KMS-11 (cell line): Measurements from ENCODE around the gene VAV2.

Source experiments
- H2AFZ ChIP-seq: fragments of 200-600 bp; sonication (generic); 2 replicates; pipeline ENCODE4 v1.6.1; 2016; ENCODE audit warnings: antibody characterized with exemption, mixed run types, low read depth
- H3K27ac ChIP-seq: fragments of 200-600 bp; sonication (generic); 2 replicates; pipeline ENCODE4 v1.6.1; 2016; ENCODE audit warnings: mild to moderate bottlenecking, mixed run types
- H3K27me3 ChIP-seq: fragments of 200-600 bp; sonication (generic); 2 replicates; pipeline ENCODE4 v1.6.1; 2017; ENCODE audit warnings: mild to moderate bottlenecking, low read depth, mixed run types, moderate library complexity; ENCODE audit not compliant: insufficient read depth
- H3K36me3 ChIP-seq: fragments of 200-600 bp; sonication (generic); 2 replicates; pipeline ENCODE4 v1.6.1; 2017; ENCODE audit warnings: mild to moderate bottlenecking, mixed run types; ENCODE audit not compliant: insufficient read depth
- H3K4me1 ChIP-seq: fragments of 200-600 bp; sonication (generic); 2 replicates; pipeline ENCODE4 v1.6.1; 2016; ENCODE audit warnings: mild to moderate bottlenecking, low read depth, mixed run types; ENCODE audit not compliant: poor library complexity, severe bottlenecking
- H3K4me2 ChIP-seq: fragments of 200-600 bp; sonication (generic); 2 replicates; pipeline ENCODE4 v1.7.0; 2016; ENCODE audit warnings: mild to moderate bottlenecking, mixed run types
- H3K4me3 ChIP-seq: fragments of 200-600 bp; sonication (generic); IDR thresholded peaks from 2 replicates; pipeline ENCODE4 v1.6.1; 2017; ENCODE audit warnings: low read depth, low read length, mixed read lengths; ENCODE audit not compliant: insufficient read depth
- H3K79me2 ChIP-seq: fragments of 200-600 bp; sonication (generic); 2 replicates; pipeline ENCODE4 v1.6.1; 2016; ENCODE audit warnings: low read depth, mixed run types; ENCODE audit not compliant: insufficient read depth
- H3K9ac ChIP-seq: fragments of 200-600 bp; sonication (generic); 2 replicates; pipeline ENCODE4 v1.6.1; 2016; ENCODE audit warnings: mild to moderate bottlenecking, mixed run types
- H4K20me1 ChIP-seq: fragments of 200-600 bp; sonication (generic); 2 replicates; pipeline ENCODE4 v1.6.1; 2016; ENCODE audit warnings: mild to moderate bottlenecking, mixed run types; ENCODE audit not compliant: insufficient read depth
- TF ChIP-seq, protein P1 (sequence below): fragments of 200-600 bp; sonication (generic); conservative IDR thresholded peaks from 2 replicates; pipeline ENCODE4 v1.6.1; 2017; ENCODE audit warnings: low read depth, mild to moderate bottlenecking, antibody characterized with exemption, low read length, moderate library complexity, mixed read lengths

VAV2 gene

GRCh38 chr9:133854048-133854447 is 138.1 kb downstream of the VAV2 start:
- Histone ChIP-seq H3K27ac (no peak overlapping the region), H3K36me3 (no peaks in the 10 kb centered on the region), H3K4me1 (no peaks in the 10 kb centered on the region), H3K4me3 (no peak overlapping the region), H3K9ac (no peak overlapping the region), H4K20me1 (no peaks in the 10 kb centered on the region), H3K27me3 (no peaks in the 10 kb centered on the region), H3K4me2 (no peak overlapping the region), H2AFZ (no peak overlapping the region), H3K79me2 (no peaks in the 10 kb centered on the region)
- TF ChIP-seq, protein P1, sequence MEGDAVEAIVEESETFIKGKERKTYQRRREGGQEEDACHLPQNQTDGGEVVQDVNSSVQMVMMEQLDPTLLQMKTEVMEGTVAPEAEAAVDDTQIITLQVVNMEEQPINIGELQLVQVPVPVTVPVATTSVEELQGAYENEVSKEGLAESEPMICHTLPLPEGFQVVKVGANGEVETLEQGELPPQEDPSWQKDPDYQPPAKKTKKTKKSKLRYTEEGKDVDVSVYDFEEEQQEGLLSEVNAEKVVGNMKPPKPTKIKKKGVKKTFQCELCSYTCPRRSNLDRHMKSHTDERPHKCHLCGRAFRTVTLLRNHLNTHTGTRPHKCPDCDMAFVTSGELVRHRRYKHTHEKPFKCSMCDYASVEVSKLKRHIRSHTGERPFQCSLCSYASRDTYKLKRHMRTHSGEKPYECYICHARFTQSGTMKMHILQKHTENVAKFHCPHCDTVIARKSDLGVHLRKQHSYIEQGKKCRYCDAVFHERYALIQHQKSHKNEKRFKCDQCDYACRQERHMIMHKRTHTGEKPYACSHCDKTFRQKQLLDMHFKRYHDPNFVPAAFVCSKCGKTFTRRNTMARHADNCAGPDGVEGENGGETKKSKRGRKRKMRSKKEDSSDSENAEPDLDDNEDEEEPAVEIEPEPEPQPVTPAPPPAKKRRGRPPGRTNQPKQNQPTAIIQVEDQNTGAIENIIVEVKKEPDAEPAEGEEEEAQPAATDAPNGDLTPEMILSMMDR, result no peak

- no peaks in the 10 kb centered on the region for H4K20me1 ChIP-seq
- no peaks in the 10 kb centered on the region for H3K4me1 ChIP-seq
Observed at GRCh38 chr9:133853331-133853730, 138.8 kb downstream of the VAV2 start.

GRCh38 chr9:133852431-133852830 is 139.7 kb downstream of the VAV2 start:
- Histone ChIP-seq H3K4me2 (no peak overlapping the region), H3K27ac (no peak overlapping the region), H3K4me1 (no peaks in the 10 kb centered on the region), H2AFZ (no peak overlapping the region), H4K20me1 (no peaks in the 10 kb centered on the region), H3K27me3 (no peaks in the 10 kb centered on the region), H3K4me3 (no peak overlapping the region), H3K36me3 (no peaks in the 10 kb centered on the region), H3K9ac (no peak overlapping the region), H3K79me2 (no peaks in the 10 kb centered on the region)
- TF ChIP-seq, protein P1, result no peak

More at GRCh38 chr9:133853331-133853730, 138.8 kb downstream of the VAV2 start:
- Histone ChIP-seq H3K27ac (no peak overlapping the region), H3K4me3 (no peak overlapping the region), H3K27me3 (no peaks in the 10 kb centered on the region), H3K9ac (no peak overlapping the region), H3K36me3 (no peaks in the 10 kb centered on the region), H3K79me2 (no peaks in the 10 kb centered on the region), H3K4me2 (no peak overlapping the region), H2AFZ (no peak overlapping the region)
- TF ChIP-seq, protein P1, result no peak

DNA sequence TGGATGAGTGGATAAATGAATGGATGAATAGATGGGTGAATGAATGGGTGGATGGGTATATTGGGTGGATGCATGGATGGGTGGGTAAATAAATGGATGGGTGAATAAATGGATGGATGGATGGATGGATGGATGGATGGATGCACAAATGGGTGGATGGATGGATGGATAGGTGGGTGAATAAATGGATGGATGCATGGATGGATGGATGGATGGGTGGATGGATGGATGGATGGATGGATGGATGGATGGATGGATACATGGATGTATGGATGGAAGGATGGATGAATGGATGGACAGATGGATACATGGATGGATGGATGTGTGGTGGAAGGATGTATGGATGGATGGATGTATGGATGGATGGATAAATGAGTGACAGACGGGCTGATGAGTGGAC is 140.4 kb downstream of the VAV2 start:
- Histone ChIP-seq H4K20me1 (no peaks in the 10 kb centered on the region), H3K27me3 (no peaks in the 10 kb centered on the region), H3K27ac (no peak overlapping the region), H3K4me3 (no peak overlapping the region), H3K9ac (no peak overlapping the region), H3K4me1 (no peaks in the 10 kb centered on the region), H2AFZ (no peak overlapping the region), H3K36me3 (no peaks in the 10 kb centered on the region), H3K79me2 (no peaks in the 10 kb centered on the region), H3K4me2 (no peak overlapping the region)
- TF ChIP-seq, protein P1, result no peak
